ENCODE results near the gene NUTM1.

- TF ChIP-seq NFIC (IDR thresholded peaks at IDR 0.05; ENCODE audit: borderline replicate concordance) (no peak), CTCF (IDR thresholded peaks at IDR 0.05) (no peak), FOSL2 (IDR thresholded peaks at IDR 0.05; ENCODE audit: borderline replicate concordance, low read depth) (no peak), TAF1 (IDR thresholded peaks at IDR 0.05; ENCODE audit: borderline replicate concordance, low read depth, low read length) (no peak), SMC3 (IDR thresholded peaks at IDR 0.05; ENCODE audit: low read depth, low read length) (no peak), SIN3A (IDR thresholded peaks at IDR 0.05; ENCODE audit: borderline replicate concordance, low read depth, low read length) (no peak), EZH2phosphoT487 (IDR thresholded peaks at IDR 0.05; ENCODE audit: borderline replicate concordance, low read depth) (no peak), POLR2AphosphoS5 (IDR thresholded peaks at IDR 0.05; ENCODE audit: low read depth, low read length) (no peak), USF2 (IDR thresholded peaks at IDR 0.05; ENCODE audit: borderline replicate concordance, low read depth, low read length) (no peak), FOXJ3 (CRISPR knock-in tag; IDR thresholded peaks at IDR 0.05) (no peak), PBX3 (IDR thresholded peaks at IDR 0.05) (no peak)
These were observed 38.5 kb upstream of the NUTM1 start for GRCh38 chr15:34304613-34305012.

All from SK-N-SH (cell line).